ENCODE measurements around the gene HRH1.
"Not testable (repeated sequence)": the region's sequence is repeated elsewhere in the genome, so short reads cannot be mapped to it uniquely, and the experiment has no call there.

HRH1 gene

DNA sequence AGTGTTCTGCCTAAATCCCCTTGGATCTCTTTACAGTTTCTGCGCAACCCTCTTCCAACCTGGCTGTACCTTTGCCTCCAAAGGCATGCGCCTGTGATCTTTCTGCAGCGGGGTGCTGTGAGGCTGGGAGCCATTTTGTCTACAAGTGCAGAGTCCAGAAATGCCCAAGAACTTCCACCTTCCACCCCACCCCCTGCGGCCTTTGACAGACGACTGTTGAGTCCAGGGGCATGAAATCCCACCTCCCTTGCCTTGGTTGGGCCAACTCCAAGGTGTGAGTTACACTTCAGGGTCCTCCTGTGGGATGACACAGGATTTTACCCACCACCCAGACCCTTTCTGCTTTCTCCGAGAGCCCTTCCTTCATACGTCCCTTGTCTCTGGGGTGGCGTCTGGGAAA lies 24.1 kb downstream of the HRH1 start:
- TF ChIP-seq ZFX (IDR thresholded peaks at IDR 0.05; ENCODE audit: borderline replicate concordance) = no peak
- no peak for TF ChIP-seq CTCF (IDR thresholded peaks at IDR 0.05)
- H3K27ac ChIP-seq = no peak overlapping the region

- not testable (repeated sequence) for H3K27ac ChIP-seq
These were observed 30.2 kb downstream of the HRH1 start for GRCh38 chr3:11184328-11184969.

- H3K27ac ChIP-seq = no peak overlapping the region
- no peak for TF ChIP-seq CTCF (IDR thresholded peaks at IDR 0.05)
- no peak for TF ChIP-seq ZFX (IDR thresholded peaks at IDR 0.05; ENCODE audit: borderline replicate concordance)
These were observed 30.9 kb downstream of the HRH1 start for GRCh38 chr3:11185144-11185543.

DNA sequence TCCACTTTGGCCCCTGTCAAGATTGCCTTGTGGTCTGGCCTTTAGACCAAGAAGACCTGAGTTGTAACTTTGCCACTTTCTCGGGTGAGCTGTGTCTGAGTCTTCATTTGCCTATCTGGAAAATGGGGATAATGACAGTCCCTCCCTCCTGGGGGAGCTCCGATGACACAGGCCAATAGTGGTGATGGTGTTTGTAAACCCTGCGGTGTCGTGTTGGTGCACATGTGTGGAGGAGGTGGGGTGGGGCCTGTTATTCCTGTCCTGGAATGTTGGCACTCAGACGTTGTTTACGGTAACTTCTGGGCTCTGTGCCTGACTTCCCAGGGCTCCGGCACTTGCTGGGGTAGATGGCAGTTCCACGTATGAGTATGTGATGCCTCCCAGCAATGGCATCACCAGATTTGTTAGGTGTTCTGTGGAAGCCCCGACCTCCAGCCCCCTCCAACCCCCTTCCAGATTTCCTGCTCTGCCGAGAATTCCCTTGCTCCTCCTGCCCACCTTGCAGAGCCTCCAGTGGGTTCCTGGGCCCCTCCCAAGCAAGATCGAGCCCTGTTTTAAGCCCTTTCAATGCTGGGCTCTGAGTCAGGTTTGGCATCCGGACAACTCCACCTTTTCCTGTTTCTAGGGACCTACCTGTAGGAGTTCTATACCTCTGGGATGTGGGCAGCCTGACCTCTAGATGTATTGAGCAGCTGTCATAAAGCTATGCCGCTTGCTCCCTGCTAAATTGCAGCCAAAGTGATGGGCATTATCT lies 31.4 kb downstream of the HRH1 start:
- no peak for TF ChIP-seq ZFX (IDR thresholded peaks at IDR 0.05; ENCODE audit: borderline replicate concordance)
- no peak for TF ChIP-seq CTCF (IDR thresholded peaks at IDR 0.05)
- no peak overlapping the region for H3K27ac ChIP-seq

GRCh38 chr3:11186318-11186692 lies 32.0 kb downstream of the HRH1 start:
- H3K27ac ChIP-seq = no peak overlapping the region
- TF ChIP-seq CTCF (IDR thresholded peaks at IDR 0.05) (no peak), ZFX (IDR thresholded peaks at IDR 0.05; ENCODE audit: borderline replicate concordance) (no peak)

GRCh38 chr3:11186771-11187191 lies 32.5 kb downstream of the HRH1 start:
- TF ChIP-seq CTCF (IDR thresholded peaks at IDR 0.05) = no peak
- no peak for TF ChIP-seq ZFX (IDR thresholded peaks at IDR 0.05; ENCODE audit: borderline replicate concordance)
- H3K27ac ChIP-seq = no peak overlapping the region

DNA sequence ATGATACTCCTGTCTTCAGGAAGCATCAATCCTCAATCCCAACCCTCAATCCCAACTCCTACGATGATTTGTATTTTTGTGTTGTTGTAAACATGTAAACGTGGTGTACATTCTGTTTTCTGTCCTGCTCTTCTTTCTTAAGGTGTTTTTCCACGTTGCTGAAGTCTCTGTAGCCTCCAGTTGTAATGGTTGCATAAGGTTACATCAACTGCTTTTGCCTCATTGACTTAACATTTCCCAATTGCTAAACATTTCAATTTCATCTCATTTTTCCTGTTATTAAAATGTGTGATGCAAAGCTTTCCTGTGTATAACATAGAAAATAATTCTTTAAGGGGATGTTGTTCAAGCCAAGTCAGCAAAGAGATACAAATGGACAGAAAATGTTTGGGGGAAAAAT lies 33.4 kb downstream of the HRH1 start:
- H3K27ac ChIP-seq = no peak overlapping the region
- TF ChIP-seq ZFX (IDR thresholded peaks at IDR 0.05; ENCODE audit: borderline replicate concordance) = no peak

DNA sequence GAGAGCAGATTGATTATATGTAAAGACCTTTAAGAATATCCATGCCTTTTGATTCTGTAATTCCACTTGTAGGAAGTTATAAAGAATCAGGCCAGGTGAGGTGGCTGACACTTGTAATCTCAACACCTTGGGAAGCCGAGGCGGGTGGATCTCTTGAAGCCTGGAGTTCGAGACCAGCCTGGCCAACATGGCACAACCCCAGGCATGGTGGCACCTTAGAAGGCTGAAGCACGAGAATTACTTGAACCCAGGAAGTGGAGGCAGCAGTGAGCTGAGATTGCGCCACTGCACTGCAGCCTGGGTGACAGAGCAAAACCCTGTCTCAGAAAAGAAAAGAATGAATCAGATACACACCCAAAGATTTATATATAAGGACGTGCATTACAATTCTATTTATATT lies 33.9 kb downstream of the HRH1 start:
- no peak overlapping the region for H3K27ac ChIP-seq
- TF ChIP-seq CTCF (IDR thresholded peaks at IDR 0.05) = no peak
- no peak for TF ChIP-seq ZFX (IDR thresholded peaks at IDR 0.05; ENCODE audit: borderline replicate concordance)
